Measurements from ENCODE around the gene OR1C1.
"Not testable (repeated sequence)": the region's sequence is repeated elsewhere in the genome, so short reads cannot be mapped to it uniquely, and the experiment has no call there.

OR1C1 gene, protein sequence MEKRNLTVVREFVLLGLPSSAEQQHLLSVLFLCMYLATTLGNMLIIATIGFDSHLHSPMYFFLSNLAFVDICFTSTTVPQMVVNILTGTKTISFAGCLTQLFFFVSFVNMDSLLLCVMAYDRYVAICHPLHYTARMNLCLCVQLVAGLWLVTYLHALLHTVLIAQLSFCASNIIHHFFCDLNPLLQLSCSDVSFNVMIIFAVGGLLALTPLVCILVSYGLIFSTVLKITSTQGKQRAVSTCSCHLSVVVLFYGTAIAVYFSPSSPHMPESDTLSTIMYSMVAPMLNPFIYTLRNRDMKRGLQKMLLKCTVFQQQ

DNA sequence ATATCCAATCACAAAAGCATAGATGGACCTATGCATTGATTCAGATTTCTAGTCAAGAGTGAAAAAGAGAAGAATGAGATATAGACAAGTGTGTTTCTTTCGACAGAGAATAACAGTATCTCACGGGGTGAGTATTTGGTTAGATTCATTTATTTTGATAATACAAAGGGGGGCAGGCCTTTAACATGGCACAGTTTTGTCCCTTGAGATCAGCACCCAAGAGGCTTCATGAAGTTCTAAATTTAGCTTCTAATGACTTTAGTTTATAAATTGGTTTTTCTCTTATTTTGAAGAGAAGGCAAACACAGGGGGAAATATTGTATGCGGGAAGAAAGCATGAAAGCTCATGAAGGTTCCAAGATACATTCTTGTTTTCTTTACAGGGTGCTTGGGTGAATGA lies at the start of gene OR1C1:
Gene OR1C1 (minus strand): TSS at position 101 of the 400 bp plus-strand sequence. CDS start 2,150 bp downstream, outside the sequence.
- DNase-seq = no peak

- DNase-seq = no peak
Observed at GRCh38 chr1:247797518-247797917, 37.2 kb upstream of the OR1C1 start.

DNA sequence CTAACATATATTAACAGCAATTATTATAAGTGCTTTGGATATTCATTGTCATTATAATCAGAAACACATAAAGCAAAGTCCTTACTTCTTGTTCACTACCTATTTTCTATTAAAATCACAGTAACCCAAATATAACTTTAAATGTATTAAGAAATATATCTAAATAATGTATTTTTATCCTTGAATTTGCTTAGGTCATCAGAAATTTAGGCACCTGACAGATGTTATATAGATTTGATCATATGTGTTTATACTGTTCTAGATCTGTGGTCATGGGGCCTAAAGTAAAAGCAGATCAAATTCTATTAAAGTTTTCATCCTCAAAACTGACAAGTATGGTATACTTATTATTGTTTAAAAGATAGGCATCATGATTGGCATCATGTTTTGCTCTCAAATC lies 9.2 kb upstream of the OR1C1 start:
- no peak for DNase-seq

- not testable (repeated sequence) for DNase-seq
Observed at GRCh38 chr1:247754311-247754710, 6.0 kb downstream of the OR1C1 start.

DNA sequence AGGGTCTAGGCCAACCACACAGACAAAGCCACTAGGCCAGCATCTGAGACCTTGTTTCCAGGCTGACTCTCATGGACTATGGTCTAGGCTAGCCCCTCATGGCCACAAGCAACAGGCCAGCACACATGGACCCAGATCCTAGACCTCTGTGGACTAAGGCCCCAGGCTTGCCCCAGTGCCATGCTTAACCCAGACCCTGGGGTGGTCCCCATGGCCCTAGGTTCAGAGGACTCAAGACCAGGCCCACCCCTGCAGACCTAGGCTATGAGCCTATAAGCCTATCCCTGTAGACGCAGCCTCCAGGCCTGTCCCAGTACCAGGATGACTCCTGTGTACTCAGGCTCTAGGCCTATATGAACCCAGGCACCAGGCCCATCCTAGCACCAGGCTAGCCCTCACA lies 10.5 kb downstream of the OR1C1 start:
- no peak for DNase-seq

DNA sequence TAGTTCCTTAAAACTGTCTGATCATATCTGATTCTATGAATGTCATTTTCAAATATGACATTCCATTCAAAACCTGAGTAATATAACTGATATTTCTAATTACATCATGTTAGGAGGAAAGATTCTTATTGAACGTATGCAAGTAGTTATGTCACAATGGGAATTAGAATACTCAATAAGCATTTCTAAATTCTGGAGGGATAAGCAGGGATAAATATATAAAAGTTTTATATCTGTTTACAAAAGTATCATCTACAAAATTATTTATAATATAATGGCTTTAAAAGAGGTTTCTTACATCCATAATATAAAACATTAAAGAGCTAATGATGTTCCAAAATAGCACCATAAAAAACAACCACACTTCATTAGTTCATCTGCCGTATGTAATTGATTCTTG lies 12.3 kb downstream of the OR1C1 start, which contains the start of gene OR14A2:
Gene OR14A2 (minus strand): TSS at position 101 of the 400 bp plus-strand sequence.
- DNase-seq = no peak

GRCh38 chr1:247747616-247748015 lies 12.7 kb downstream of the OR1C1 start:
- DNase-seq = no peak

GRCh38 chr1:247746391-247746935 lies 13.9 kb downstream of the OR1C1 start:
- no peak for DNase-seq

DNA sequence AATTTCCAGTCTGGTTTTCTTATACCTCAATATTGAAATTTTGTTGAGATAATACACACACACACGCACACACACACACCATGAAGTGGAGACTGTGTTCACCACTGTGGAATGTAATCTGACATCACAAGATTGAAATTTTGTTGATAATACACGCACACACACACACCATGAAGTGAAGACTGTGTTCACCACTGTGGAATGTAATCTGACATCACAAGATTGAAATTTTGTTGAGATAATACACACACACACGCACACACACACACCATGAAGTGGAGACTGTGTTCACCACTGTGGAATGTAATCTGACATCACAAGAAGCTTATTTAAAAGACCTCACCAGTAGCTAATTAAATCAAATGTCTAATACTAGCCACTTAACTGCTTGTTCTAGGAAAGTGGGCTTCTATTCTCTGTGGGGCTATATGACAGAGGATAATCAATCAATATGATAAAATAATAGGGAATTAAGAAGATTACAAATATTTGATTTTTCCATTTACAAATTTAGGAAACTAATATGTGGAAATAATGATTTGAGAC lies 18.1 kb downstream of the OR1C1 start:
- DNase-seq = not testable (repeated sequence)

DNA sequence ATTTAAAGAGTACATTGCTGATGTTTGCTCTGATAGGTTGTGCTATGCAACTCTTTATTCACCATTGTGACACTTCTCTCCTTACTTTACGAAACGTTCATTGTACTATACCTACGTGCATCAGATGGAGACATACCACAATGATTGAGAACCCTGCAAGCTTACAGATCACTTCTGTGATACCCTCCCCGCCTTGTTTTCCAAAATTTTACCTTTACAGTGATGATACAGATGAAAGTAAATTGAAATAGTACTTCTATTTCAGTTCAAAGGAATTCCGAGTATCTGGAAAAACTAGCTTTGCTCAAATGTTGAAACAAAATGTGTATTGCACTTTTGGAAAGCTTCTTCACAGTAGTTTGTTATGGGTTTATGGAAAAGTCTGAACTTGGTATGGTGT lies 18.6 kb downstream of the OR1C1 start:
- no peak for DNase-seq

GRCh38 chr1:247740721-247741120 lies 19.6 kb downstream of the OR1C1 start:
- no peak for DNase-seq

DNA sequence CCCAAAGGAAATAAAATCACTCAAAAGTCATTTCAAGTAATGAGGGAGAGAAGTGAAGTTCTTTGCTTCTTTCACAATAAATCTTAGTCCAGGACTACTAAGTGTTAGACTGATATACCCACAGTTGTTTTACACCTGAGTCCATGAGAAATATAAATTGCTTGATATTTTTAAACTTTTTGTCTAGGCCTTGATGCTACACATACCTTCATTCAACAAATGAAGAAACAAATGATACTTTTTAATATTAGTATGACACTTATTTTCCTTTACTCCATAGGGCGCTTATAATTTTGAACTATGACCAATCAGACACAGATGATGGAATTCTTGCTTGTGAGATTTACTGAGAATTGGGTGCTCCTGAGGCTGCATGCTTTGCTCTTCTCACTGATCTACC lies 22.0 kb downstream of the OR1C1 start, which contains the start of gene OR14K1:
Gene OR14K1 (plus strand): TSS at position 301 of the 400 bp plus-strand sequence. CDS start 0 bp downstream, at position 301.
- no peak for DNase-seq

- no peak for DNase-seq
Observed at GRCh38 chr1:247721222-247721621, 39.1 kb downstream of the OR1C1 start.

DNA sequence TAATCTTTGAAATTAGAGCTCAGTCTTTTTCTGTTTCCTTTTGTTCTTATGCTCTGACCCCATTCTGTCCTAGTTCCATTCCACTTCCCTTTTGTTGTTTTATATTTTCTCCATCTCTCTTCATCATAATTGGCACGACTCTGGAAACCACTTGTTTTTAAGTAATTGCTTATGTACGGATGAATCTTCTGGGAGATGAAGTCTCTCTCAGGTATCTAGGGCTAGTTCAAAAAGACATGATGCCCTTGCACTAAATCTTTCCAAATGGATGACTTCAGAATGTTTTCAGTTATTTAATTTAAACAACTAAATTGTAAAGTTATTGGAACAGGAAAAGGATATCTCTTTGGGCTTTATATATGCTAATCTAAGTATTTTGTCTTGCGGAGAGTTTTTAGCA lies 43.8 kb downstream of the OR1C1 start, which contains the start of gene OR6F1:
Gene OR6F1 (minus strand): TSS at position 101 of the 400 bp plus-strand sequence. CDS start 3,891 bp downstream, outside the sequence.
- DNase-seq = no peak

- no peak for DNase-seq
Observed at GRCh38 chr1:247713753-247714152, 46.6 kb downstream of the OR1C1 start.

DNA sequence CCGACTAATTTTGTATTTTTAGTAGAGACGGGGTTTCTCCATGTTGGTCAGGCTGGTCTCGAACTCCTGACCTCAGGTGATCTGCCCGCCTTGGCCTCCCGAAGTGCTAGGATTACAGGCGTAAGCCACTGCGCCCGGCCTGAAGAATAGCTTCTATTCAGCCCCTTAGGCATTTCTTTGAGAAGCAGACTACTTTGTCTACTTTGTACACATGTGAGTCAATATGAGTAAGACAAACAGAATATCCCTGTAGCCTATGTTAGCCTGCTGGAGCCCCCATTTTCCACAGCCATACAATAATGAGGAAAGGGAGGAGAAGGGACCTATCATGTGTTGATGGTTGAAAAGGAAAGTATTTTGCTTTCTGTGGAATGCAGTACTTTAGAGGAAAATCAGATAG lies 49.7 kb downstream of the OR1C1 start:
- not testable (repeated sequence) for DNase-seq
